Embryonic facial prominence (tissue), 1 donor: ENCODE measurements around the gene DNAJA3.

Source experiments
- DNase-seq: peaks from one replicate; pipeline ENCODE4 v3.0.0-alpha.2; 2016; ENCODE audit errors: extremely low spot score

Gene DNAJA3

GRCh38 chr16:4474192-4474961, 48.7 kb downstream of the DNAJA3 start, which contains the start of gene NMRAL1:
TSS of gene NMRAL1 (minus strand) at chr16:4474625. CDS start at chr16:4474132, 493 bp downstream.
- DNase-seq = peak; percentile 85

GRCh38 chr16:4475880-4476788, 50.5 kb downstream of the DNAJA3 start, which contains the start of gene HMOX2:
TSS of gene HMOX2 (plus strand) at chr16:4476398. CDS start at chr16:4505525, 29,127 bp downstream.
- DNase-seq = peak; percentile 72

- DNase-seq = no peak
These were observed 52.3 kb downstream of the DNAJA3 start for GRCh38 chr16:4477966-4478365.

GRCh38 chr16:4481526-4481925, 55.9 kb downstream of the DNAJA3 start:
- DNase-seq = no peak

- DNase-seq = no peak
These were observed 56.3 kb downstream of the DNAJA3 start for GRCh38 chr16:4481963-4482362.

- no peak for DNase-seq
These were observed 60.6 kb downstream of the DNAJA3 start for GRCh38 chr16:4486126-4486893.

GRCh38 chr16:4487955-4488498, 62.4 kb downstream of the DNAJA3 start:
- DNase-seq = no peak

- no peak for DNase-seq
These were observed 62.9 kb downstream of the DNAJA3 start for GRCh38 chr16:4488499-4488967.

- DNase-seq = no peak
These were observed 63.4 kb downstream of the DNAJA3 start for GRCh38 chr16:4489030-4489429.

- no peak for DNase-seq
These were observed 66.2 kb downstream of the DNAJA3 start for GRCh38 chr16:4491898-4492297.

GRCh38 chr16:4494746-4495490, 69.2 kb downstream of the DNAJA3 start:
- no peak for DNase-seq

- DNase-seq = no peak
These were observed 70.1 kb downstream of the DNAJA3 start for GRCh38 chr16:4495766-4496165.

GRCh38 chr16:4496305-4496704, 70.6 kb downstream of the DNAJA3 start:
- no peak for DNase-seq

- no peak for DNase-seq
These were observed 73.0 kb downstream of the DNAJA3 start for GRCh38 chr16:4498546-4499195.

- no peak for DNase-seq
These were observed 73.5 kb downstream of the DNAJA3 start for GRCh38 chr16:4499196-4499555.

- no peak for DNase-seq
These were observed 74.6 kb downstream of the DNAJA3 start for GRCh38 chr16:4500272-4500671.

- DNase-seq = no peak
These were observed 75.4 kb downstream of the DNAJA3 start for GRCh38 chr16:4501071-4501478.

- DNase-seq = no peak
These were observed 79.9 kb downstream of the DNAJA3 start for GRCh38 chr16:4505356-4506147.
